Measurements from ENCODE around the gene DNAJC21.
"Not testable (repeated sequence)": the region's sequence is repeated elsewhere in the genome, so short reads cannot be mapped to it uniquely, and the experiment has no call there.

The DNAJC21 gene

DNA sequence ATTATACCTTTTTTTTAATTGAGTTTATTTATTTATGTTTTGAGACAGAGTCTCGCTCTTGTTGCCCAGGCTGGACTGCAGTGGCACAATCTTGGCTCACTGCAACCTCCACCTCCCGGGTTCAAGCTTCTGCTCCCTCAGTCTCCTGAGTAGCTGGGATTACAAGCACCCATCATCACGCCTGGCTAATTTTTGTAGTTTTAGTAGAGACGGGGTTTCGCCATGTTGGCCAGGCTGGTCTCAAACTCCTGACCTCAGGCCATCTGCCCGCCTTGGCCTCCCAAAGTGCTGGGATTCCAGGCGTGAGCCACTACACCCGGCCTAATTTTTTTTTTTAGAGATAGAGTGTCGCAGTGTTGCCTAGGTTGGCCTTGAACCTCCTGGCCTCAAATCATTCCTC, 6.1 kb upstream of the DNAJC21 start:
- in situ Hi-C loops (cut with HindIII; ENCODE audit: low sequenced_read_pairs), result not testable (repeated sequence)

DNA sequence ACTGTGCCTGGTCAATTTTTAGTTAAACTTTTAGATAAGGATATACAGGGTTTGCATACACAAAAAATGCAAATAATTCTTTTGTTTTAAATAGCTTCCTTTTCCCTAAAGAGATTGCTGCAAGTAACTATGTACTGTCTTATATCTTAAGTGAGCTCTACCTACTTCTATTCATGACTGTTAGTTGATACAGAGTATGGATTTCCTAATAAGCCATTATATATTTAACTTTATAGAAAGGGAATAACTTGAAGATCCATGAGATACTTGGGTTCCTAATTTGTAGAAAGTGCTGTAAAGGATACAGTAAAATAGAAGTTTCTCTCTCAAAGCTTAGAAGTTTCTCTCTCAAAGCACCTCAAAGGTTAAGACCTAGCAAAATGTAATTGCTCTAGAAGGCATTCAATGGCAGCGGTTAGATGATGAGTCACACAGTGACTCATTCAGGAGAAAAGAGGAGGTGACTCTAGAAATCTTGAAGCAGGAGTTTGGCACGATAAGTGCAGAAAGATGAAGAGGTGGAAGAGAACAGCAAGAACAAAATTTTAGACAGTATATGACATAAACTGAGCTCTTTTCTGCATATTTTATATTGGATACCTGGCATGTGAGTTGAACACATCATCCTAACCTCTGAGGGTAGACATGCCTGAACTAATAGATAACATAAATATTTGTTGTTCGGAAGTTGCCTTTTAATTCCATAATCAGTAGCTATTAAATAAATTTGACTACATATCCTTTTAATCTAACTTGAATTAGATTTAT, 5.5 kb upstream of the DNAJC21 start:
- in situ Hi-C loops (cut with HindIII; ENCODE audit: low sequenced_read_pairs), result no loop called here

DNA sequence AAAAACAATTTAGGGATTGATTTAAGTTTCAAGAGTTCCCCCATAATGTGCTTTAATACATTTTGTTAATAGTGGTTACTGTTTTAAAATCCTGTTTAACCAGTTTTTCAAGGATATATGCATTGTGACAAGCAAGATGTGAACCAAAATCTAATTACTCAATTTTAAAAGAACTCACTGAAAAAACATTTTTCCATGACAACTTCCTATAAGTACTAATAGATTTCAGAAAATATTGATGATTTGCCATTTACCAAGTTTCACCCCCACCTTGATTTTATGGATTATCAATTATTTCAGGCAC, 4.9 kb upstream of the DNAJC21 start:
- in situ Hi-C loops (cut with HindIII; ENCODE audit: low sequenced_read_pairs), result no loop called here

DNA sequence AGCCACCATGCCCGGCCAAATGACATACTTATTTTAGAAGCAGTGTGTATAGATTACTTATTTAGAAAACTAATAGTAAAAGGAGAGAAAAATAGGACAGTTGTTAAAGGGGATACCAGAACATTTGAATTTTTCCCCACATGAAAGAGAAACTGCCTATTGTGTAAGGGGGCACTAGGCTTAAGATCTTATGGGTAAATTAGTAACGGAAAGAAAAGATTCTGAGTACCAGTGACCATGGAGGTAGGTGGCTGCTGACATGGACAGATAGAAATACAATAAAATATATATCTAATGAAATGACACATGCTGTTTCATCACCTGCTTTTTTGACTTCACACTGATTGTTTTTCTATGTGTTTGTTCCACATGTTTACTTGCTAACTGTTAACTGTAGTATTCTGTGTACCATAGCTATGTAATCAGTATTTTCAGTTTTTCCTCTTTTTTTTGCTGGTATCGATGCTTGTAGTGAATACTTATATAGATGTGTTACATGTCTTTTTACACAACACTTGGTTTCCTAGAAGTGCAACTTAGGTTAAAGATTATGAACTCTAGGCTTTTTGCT, 3.0 kb upstream of the DNAJC21 start:
- in situ Hi-C loops (cut with HindIII; ENCODE audit: low sequenced_read_pairs), result no loop called here

DNA sequence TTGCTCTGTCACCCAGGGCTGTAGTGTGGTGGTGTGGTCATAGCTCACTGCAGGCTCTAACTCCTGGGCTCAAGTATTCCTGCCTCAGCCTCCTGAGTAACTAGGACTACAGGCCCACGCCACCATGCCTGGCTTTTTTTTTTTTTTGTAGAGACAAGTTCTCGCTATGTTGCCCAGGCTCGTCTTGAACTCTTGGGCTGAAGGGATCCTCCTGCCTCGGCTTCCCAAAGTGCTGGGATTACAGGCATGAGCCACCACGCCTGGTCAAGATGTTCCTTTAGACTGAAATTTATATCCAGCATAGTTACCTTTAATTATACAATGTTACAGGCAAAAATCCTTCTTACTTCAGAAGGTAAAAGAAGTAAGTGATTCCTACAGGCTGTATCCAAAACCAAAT, 1.6 kb upstream of the DNAJC21 start:
- in situ Hi-C loops (cut with HindIII; ENCODE audit: low sequenced_read_pairs), result no loop called here

DNA sequence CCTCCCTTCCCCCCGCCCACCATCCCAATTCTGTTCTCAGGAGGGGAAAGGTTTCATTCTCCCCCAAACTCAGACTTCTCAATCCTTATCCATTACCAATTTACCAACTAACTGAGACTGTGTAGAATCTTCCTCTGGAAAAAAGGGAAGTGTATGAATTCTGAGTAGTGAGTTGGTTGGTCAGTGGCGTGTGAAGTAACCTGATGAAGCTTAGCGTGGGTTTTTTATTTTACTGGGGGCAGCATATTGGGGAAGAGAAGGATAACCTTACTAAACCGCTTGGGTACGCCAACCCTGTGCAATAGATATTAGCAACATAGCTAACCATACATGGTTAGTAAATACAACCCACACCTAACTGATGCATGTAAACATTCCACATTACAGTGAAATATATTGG, 1.1 kb upstream of the DNAJC21 start:
- in situ Hi-C loops (cut with HindIII; ENCODE audit: low sequenced_read_pairs), result no loop called here

DNA sequence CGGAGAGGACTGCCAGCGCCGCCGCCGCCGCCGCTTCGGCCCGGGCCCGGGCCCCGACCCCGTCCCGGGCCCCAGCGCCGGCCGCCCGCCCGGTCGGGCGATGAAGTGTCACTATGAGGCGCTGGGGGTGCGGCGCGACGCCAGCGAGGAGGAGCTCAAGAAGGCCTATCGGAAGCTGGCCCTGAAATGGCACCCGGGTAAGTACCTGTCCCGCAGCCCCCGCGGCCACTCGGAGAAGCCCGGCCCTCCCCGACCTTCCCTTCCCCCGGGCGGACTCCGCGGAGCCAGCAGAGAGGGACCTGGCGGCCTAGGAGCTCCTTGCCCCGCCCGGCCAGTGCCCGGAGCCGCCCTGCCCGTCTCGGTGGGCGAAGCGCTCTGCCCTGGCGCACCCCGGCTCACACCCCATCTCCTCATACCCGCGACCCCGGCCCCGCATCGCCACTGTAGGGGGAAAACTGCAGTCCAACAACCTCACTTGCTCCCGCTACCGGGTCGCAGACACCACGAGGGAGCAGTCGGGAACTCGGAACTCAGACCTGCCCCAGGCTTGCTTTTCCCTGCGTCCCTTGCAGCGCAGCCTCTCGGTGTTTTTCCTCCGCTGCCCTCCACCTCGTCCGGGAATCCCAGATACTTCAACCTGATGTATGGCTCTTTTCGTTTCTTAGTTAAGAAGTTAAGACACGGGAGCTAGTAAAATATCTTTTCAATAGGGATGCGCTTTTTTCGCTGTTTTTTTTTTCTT, 532 bp downstream of the DNAJC21 start:
- in situ Hi-C loops (cut with HindIII; ENCODE audit: low sequenced_read_pairs), result no loop called here

DNA sequence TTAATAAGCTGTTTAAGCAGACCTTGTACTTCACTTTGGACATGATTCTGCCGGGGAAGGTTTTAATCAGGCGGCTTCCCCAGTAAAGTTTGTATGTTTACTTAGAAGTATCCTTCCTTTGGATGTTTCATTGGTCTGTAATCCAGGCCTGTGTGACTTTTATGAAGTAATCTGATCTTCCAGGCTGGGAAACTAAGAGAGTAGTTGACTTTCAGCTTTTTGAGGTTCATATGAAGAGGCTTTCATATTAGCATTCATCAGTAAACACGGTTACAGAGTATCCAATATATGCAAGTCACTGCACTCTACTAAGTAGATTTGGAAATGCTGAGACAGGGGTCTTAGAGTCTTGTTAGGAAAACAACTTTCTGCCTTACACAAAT, 1.1 kb downstream of the DNAJC21 start:
- in situ Hi-C loops (cut with HindIII; ENCODE audit: low sequenced_read_pairs), result no loop called here

DNA sequence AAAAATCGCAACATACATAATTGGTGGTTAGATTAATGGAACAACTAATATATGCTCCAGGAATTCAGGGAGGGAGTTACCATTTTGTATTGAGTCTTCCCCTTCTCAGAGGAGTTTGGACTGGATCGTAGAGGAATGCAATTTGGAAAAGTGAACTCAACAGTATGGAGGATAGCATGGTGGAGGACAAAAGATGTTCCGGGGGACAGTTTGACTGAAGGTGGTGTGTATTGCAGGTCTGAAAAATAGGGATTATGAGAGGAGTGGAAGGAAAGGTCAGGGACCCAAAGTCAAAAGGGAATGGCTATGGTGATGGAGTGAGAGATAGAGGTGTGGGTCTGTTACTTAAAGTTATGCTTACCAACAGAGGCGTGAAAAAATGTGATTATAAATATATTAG, 1.5 kb downstream of the DNAJC21 start:
- in situ Hi-C loops (cut with HindIII; ENCODE audit: low sequenced_read_pairs), result no loop called here

DNA sequence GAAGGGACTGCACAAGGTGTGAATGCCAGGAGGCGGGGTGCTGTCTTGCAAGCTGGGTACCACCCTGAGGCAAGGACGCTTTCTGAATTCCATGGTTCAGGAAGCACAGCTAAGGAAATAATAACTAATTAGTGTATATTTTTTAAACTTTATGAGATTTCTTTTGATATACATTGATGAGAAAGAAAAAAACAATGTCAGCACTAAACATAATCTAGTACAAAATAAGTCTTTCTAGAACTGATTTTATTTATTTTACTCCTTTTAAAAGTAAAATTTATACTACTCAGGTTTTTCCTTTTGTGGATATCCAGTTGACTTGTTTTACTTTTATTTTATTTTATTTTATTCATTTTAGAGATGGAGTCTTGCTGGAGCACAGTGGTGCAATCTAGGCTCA, 3.6 kb downstream of the DNAJC21 start:
- in situ Hi-C loops (cut with HindIII; ENCODE audit: low sequenced_read_pairs), result no loop called here

DNA sequence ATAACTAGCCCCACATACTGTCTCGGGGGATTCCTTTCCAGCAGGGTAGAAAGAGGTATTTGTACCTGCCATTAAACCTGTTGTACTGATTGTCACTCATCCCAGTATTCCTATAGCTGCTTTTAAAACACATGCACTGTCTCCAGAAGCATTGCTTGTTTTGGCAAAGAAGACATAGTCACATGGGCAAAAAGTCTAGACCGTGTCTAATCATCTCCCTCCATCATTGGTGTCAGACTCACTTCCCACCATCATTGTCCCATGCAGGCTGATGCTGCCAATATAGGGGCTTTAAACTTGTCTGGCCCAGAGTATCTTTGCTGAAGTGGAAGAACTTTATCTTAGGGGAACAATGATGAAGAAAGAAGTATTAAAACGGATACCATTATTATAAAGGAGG, 12.6 kb downstream of the DNAJC21 start:
- in situ Hi-C loops (cut with HindIII; ENCODE audit: low sequenced_read_pairs), result no loop called here

DNA sequence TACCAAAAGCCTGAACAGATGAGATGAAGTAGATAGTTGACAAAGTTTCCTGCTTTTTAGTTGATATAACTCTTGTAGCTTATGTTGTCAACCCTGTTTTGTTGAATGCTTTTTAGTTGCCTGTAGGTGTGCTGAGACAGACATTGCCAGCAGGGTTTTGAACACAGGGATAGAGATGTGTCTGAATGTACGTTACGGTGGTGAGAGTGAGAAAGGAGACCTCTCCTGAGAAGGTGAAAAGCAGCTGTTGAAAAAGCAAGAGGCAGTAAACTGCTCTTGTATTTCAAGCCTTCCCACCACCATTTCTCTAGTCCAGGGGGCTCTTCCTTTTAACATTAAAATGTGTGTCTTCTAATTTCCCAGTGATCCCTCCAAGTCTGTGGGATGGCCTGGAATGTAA, 14.7 kb downstream of the DNAJC21 start:
- in situ Hi-C loops (cut with HindIII; ENCODE audit: low sequenced_read_pairs), result no loop called here

DNA sequence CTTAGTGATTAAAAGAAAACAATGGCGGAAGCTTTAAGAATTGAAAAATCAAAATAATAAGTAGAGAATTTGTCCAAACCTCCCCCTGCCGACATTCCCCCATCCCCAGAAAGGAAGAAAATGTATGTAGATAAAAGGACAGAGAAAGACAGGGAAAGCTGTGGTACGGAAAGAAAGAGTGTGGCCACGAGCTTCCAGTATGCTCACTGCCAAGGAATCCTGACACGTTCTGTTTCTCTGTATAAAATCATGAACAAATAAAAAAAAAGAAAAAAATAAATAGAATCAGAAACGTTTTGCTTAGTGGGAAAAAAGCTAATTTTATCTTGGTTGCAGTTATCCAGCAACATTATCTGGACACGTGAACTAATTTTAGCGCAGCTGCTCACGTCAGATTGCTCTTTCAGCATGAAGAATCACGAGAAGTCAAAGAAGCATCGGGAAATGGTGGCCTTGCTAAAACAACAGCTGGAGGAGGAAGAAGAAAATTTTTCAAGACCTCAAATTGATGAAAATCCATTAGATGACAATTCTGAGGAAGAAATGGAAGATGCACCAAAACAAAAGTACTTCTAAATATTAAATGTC, 15.2 kb downstream of the DNAJC21 start:
- in situ Hi-C loops (cut with HindIII; ENCODE audit: low sequenced_read_pairs), result no loop called here

DNA sequence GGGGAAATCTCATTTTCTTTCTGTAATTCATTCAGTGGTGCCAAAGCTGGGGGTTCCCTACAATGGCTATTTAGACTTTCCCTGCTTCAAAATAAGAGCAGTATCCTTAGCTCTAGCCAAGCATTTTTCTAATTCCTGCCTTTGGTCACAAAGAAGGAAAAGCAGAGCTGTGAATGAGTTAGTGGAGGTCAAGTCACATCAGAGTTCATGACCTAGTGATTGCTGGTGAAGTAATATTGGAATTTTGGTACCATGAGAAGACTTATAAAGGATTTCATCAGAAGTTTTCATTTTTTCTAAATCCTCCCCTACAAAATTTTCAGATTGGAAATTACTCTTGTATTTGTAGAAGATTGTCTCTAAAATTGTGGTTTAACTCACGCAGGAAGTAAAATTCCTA, 28.0 kb downstream of the DNAJC21 start:
- in situ Hi-C loops (cut with HindIII; ENCODE audit: low sequenced_read_pairs), result no loop called here

DNA sequence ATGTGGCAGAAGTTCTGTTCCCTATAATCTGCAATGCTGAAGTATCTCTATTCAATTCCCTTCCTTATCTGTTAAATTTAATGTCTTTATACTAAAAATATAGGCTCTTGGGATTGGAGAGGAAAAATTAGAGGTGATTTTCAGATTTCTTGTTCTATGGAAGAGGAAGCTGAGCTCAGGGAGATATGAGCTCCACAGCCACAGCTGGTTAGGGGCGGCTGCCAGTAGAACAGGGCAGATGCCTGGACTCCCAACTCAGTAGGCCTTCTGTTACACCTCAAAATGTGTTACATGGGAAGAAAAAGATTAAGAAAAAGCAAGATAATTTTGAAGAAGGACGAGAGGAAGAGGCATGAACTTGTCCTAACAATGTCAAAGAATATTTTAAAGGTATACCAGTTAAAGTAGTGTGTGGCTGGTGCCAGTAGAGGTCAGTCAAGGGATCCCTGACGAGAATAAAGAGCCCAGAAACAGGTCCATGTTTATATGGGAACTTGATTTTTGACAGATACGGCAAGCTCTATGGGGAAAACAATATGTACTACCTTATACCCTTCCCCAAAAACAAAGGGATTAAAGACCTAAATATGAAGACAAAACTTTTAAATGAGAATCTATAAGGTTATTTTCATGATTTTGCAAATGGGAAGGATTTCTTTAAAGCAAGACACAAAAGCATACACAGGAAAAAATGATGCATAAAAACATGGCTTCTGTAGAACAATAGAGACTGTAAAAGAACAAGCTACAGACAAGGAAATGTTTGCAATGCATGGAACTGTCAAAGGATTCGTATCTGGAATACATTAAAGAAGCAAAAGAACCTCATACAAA, 28.7 kb downstream of the DNAJC21 start:
- in situ Hi-C loops (cut with HindIII; ENCODE audit: low sequenced_read_pairs), result no loop called here

DNA sequence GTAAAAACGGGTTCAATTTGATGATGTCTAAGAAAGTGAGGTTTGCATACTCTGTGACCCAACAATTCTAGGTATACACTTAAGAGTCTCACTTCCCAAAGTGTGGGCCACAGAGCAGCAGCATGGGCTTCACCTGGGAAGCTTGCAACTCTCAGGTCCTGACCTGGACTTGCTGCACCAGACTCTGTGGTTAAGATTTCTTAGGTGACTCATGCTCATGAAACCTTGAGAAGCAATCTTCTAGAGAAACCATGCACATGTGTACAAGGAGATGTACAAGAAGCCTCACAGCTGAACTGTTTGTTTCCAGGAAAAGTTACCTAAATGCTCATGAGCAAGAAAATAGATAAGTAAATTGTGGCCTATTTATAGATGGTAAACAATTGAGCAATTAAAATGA, 30.0 kb downstream of the DNAJC21 start:
- in situ Hi-C loops (cut with HindIII; ENCODE audit: low sequenced_read_pairs), result no loop called here

DNA sequence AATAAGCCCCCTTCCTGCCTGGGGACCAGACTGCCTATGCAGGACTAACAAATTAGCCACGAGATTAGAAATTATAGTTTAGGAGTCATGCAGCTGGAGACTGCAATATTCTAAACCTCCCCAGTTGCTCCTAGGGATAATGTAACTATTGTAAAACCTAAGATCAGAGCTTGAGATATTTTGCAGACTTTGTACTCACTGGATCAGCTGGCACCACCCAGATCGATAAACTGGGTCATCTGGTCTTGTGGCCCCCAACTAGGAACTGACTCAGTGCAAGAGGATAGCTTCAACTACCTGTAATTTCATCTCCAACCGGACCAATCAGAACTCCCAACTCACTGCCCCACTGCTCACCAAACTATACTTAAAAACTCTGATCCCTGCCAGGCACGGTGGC, 38.2 kb downstream of the DNAJC21 start:
- in situ Hi-C loops (cut with HindIII; ENCODE audit: low sequenced_read_pairs), result no loop called here

DNA sequence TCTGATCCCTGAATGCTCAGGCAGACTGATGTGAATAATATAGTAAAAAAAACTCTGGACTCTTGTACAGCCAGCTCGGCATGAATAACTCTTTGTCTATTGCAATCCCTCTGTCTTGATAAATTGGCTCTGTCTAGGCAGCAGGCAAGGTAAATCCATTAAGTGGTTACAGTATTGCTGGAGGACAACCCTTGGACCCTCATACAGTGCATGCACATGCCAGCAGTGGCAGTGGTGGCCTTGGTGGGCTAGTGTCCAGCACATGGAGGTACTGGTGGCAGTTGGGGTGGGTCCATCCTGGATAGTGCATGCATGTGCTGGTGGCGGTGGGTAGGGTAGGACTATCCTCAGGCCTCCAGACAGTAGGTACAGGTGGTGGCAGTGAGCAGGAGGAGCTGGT, 38.9 kb downstream of the DNAJC21 start:
- in situ Hi-C loops (cut with HindIII; ENCODE audit: low sequenced_read_pairs), result no loop called here

DNA sequence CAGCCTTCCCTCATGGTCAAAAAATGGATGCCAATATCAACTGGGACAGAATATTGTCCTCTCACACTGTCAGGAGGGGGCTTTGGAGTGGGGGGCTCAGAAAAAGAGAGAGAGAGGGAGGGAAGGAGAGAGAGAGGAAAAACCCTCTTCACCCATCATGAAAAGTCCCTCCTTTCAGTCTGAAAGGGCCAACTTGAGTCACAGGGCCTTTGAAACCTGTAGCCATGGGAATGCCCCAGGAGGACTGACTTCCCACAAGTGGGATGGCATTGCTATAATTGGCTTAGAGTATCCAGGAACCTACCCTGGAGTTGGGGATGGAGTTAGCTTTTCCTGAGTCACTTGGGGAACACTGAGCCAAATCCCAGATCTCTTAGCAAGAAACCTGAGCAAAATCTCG, 41.2 kb downstream of the DNAJC21 start:
- in situ Hi-C loops (cut with HindIII; ENCODE audit: low sequenced_read_pairs), result no loop called here

DNA sequence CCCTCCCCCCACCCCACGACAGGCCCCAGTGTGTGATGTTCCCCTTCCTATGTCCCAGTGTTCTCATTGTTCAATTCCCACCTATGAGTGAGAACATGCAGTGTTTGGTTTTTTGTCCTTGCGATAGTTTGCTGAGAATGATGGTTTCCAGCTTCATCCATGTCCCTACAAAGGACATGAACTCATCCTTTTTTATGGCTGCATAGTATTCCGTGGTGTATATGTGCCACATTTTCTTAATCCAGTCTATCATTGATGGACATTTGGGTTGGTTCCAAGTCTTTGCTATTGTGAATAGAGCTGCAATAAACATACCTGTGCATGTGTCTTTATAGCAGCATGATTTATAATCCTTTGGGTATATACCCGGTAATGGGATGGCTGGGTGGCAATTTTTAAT, 42.3 kb downstream of the DNAJC21 start:
- in situ Hi-C loops (cut with HindIII; ENCODE audit: low sequenced_read_pairs), result not testable (repeated sequence)

DNA sequence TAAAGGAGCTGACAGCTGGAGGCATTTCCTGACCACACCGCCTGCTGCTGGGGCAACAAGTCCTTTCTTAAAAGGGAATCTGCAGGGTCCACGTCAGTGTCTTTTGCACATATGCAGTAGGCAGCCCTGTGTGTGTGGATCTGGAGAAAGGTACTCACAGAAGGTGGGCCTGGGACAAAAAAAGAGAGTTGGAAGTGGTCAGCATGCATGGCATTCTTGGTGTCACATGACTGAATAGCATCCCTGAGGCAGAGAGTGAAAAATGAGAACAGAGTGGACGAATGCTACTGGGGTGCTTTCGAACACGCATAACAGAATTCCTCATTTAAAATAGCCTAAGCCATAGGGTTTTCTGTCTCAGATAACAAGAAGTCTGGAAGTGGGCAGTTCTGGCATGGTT, 47.0 kb downstream of the DNAJC21 start:
- in situ Hi-C loops (cut with HindIII; ENCODE audit: low sequenced_read_pairs), result no loop called here
